H1 (cell line): ENCODE measurements around the gene ALOX12. TPM values are rescaled to one million over a fixed set of nuclear protein-coding genes. Genes with fewer than 3 reads are reported as not detected.

ENCODE experiments used
- ASH2L ChIP-seq: fragments of 200-600, 300-600 bp; sonication (generic); IDR thresholded peaks from one replicate; pipeline ENCODE4 v1.7.1; 2017; ENCODE audit warnings: low read length
- CHD2 ChIP-seq: IDR thresholded peaks from 2 replicates; pipeline ENCODE4 v1.6.1; 2012; ENCODE audit warnings: low read length, improper control_type of control experiment
- CHD7 ChIP-seq: fragments of 300-600 bp; sonication (generic); IDR thresholded peaks from 2 replicates; pipeline ENCODE4 v1.7.1; 2012; ENCODE audit warnings: low read length, moderate library complexity, mild to moderate bottlenecking, inconsistent platforms; ENCODE audit not compliant: insufficient replicate concordance
- E2F6 ChIP-seq: IDR thresholded peaks from 2 replicates; pipeline ENCODE4 v1.6.1; 2012; ENCODE audit warnings: inconsistent platforms
- GTF2F1 ChIP-seq: IDR thresholded peaks from 2 replicates; pipeline ENCODE4 v1.6.1; 2012; ENCODE audit warnings: low read depth, low read length, improper control_type of control experiment, borderline replicate concordance
- JUND ChIP-seq: IDR thresholded peaks from 2 replicates; pipeline ENCODE4 v1.6.1; 2011; ENCODE audit warnings: mild to moderate bottlenecking, improper control_type of control experiment, low read length
- NRF1 ChIP-seq: IDR thresholded peaks from 2 replicates; pipeline ENCODE4 v1.6.1; 2011; ENCODE audit warnings: mild to moderate bottlenecking, low read depth, low read length, improper control_type of control experiment
- PHF8 ChIP-seq: fragments of 200-600 bp; sonication (generic); conservative IDR thresholded peaks from 2 replicates; pipeline ENCODE4 v1.7.1; 2012; ENCODE audit warnings: low read depth, mild to moderate bottlenecking, inconsistent platforms, low read length, moderate library complexity
- RBBP5 ChIP-seq: IDR thresholded peaks from 2 replicates; pipeline ENCODE4 v1.7.1; 2012; ENCODE audit warnings: low read depth, mild to moderate bottlenecking, inconsistent platforms, low read length, moderate library complexity, borderline replicate concordance
- SIX5 ChIP-seq: IDR thresholded peaks from 2 replicates; pipeline ENCODE4 v1.6.1; 2011; ENCODE audit warnings: mild to moderate bottlenecking, low read depth, low read length
- ZNF274 ChIP-seq: IDR thresholded peaks from 2 replicates; pipeline ENCODE4 v1.7.0; 2012; ENCODE audit warnings: low read length, borderline replicate concordance; ENCODE audit errors: extremely low read depth
- polyA plus RNA-seq, 7 experiments: library from polyadenylated mRNA; depleted of rRNA in 3 of 7; stranded (reverse) in 5 of 7; unstranded in 2 of 7; fragments of >200 nt in 5 of 7; fragments of 200-250 nt in 2 of 7; gene quantifications; 1 replicate in 5 of 7; 2 replicates in 1 of 7; 4 replicates in 1 of 7; pipeline versions ENCODE4 v1.2.1 to v1.2.3, GENCODE V29; 2011 to 2013; ENCODE audit warnings: missing spikeins in 2 of 7, mixed read lengths in 2 of 7
- total RNA-seq: library from RNA; stranded (reverse); fragmentation: NEBNext Ultra II Directional; extraction: Animal tissue kit (Norgen Biotek cat#: 25700); gene quantifications from 2 replicates; pipeline ENCODE4 v1.2.1, GENCODE V29; 2021

The ALOX12 gene
- total and polyA plus RNA-seq, 2 of the 8 experiments (the other 6 are each of a cell fraction or from before 2014, with no cell fraction given): 1.4 to 2.0 TPM

- no peak for TF ChIP-seq CHD7
- no peak for TF ChIP-seq SIX5
- TF ChIP-seq PHF8: no peak
- TF ChIP-seq RBBP5: no peak
- no peak for TF ChIP-seq NRF1
- no peak for TF ChIP-seq CHD2
- no peak for TF ChIP-seq E2F6
- TF ChIP-seq ZNF274: no peak
- TF ChIP-seq GTF2F1: no peak
- TF ChIP-seq ASH2L: no peak
- no peak for TF ChIP-seq JUND
These were observed 51.7 kb downstream of the ALOX12 start (continued) for GRCh38 chr17:7047566-7047965.
